GM19240 (cell line): ENCODE data around the gene PCID2.

ENCODE experiments used
- DNase-seq: peaks from one replicate; pipeline ENCODE4 v3.0.0; 2011; ENCODE audit warnings: low spot score; ENCODE audit not compliant: insufficient read length

The PCID2 gene

GRCh38 chr13:113219256-113219940, 10.9 kb upstream of the PCID2 start:
- DNase-seq, result no peak

GRCh38 chr13:113218586-113218985, 10.1 kb upstream of the PCID2 start:
- DNase-seq, result no peak

- DNase-seq, result no peak
Observed at GRCh38 chr13:113216254-113217048, 8.0 kb upstream of the PCID2 start.

- DNase-seq, result no peak
Observed at GRCh38 chr13:113211774-113212173, 3.3 kb upstream of the PCID2 start.

GRCh38 chr13:113210833-113211232, 2.4 kb upstream of the PCID2 start:
- DNase-seq, result no peak

GRCh38 chr13:113209759-113210421, 1.4 kb upstream of the PCID2 start:
- peak; percentile 45 for DNase-seq

GRCh38 chr13:113209336-113209758, 878 bp upstream of the PCID2 start, which contains the start of gene CUL4A:
CUL4A (plus strand) TSS chr13:113209613; CDS start chr13:113209628, 15 bp downstream.
- DNase-seq, result peak; percentile 20

- no peak for DNase-seq
Observed at GRCh38 chr13:113207890-113208420, 514 bp downstream of the PCID2 start.

- no peak for DNase-seq
Observed at GRCh38 chr13:113207460-113207859, 1.0 kb downstream of the PCID2 start.

- no peak for DNase-seq
Observed at GRCh38 chr13:113205428-113205931, 3.0 kb downstream of the PCID2 start.

GRCh38 chr13:113204378-113204734, 4.1 kb downstream of the PCID2 start:
- no peak for DNase-seq

GRCh38 chr13:113203507-113204377, 4.7 kb downstream of the PCID2 start:
- no peak for DNase-seq

GRCh38 chr13:113202912-113203311, 5.6 kb downstream of the PCID2 start:
- DNase-seq, result no peak

GRCh38 chr13:113201815-113202214, 6.7 kb downstream of the PCID2 start:
- DNase-seq, result no peak

GRCh38 chr13:113196970-113197737, 11.3 kb downstream of the PCID2 start:
- DNase-seq, result no peak

- no peak for DNase-seq
Observed at GRCh38 chr13:113195360-113195759, 13.1 kb downstream of the PCID2 start.

GRCh38 chr13:113192902-113193301, 15.6 kb downstream of the PCID2 start:
- no peak for DNase-seq

- no peak for DNase-seq
Observed at GRCh38 chr13:113192279-113192678, 16.2 kb downstream of the PCID2 start.

- DNase-seq, result no peak
Observed at GRCh38 chr13:113190181-113190580, 18.3 kb downstream of the PCID2 start.
